ENCODE results near the gene EFCAB14.

- TF ChIP-seq CTCF (IDR thresholded peaks at IDR 0.05; ENCODE audit: low read length) (no peak), EZH2 (IDR thresholded peaks at IDR 0.05; ENCODE audit: borderline replicate concordance, low read length) (no peak)
Observed at GRCh38 chr1:46638921-46639320, 80.0 kb downstream of the EFCAB14 start.

All from OCI-LY1 (cell line).